Osteoblast (primary cell): ENCODE measurements around the gene PLEKHG5. TPM values are rescaled to one million over a fixed set of nuclear protein-coding genes. Genes with fewer than 3 reads are reported as not detected.
"Not testable (repeated sequence)": the region's sequence is repeated elsewhere in the genome, so short reads cannot be mapped to it uniquely, and the experiment has no call there.

ENCODE experiments used
- DNase-seq: peaks from one replicate; pipeline ENCODE4 v3.0.0; 2011; ENCODE audit warnings: low spot score, mixed read lengths; ENCODE audit not compliant: insufficient read length; ENCODE audit errors: missing footprints
- H2AFZ ChIP-seq: 2 replicates; pipeline ENCODE4 v1.6.0; 2011; ENCODE audit warnings: mild to moderate bottlenecking, low read length
- H3K27ac ChIP-seq: 2 replicates; pipeline ENCODE4 v1.5.1; 2011; ENCODE audit warnings: mild to moderate bottlenecking, low read depth, low read length, moderate library complexity
- H3K27me3 ChIP-seq: 2 replicates; pipeline ENCODE4 v1.6.0; 2012; ENCODE audit warnings: mild to moderate bottlenecking, control low read depth, inconsistent platforms, low read length, moderate library complexity; ENCODE audit not compliant: insufficient read depth
- H3K36me3 ChIP-seq: 2 replicates; pipeline ENCODE4 v1.5.1; 2011; ENCODE audit warnings: mild to moderate bottlenecking, low read length, control low read depth, moderate library complexity; ENCODE audit not compliant: insufficient read depth
- H3K4me1 ChIP-seq: 2 replicates; pipeline ENCODE4 v1.5.1; 2011; ENCODE audit warnings: mild to moderate bottlenecking, low read length, control low read depth, moderate library complexity; ENCODE audit not compliant: insufficient read depth
- H3K4me2 ChIP-seq: 2 replicates; pipeline ENCODE4 v1.6.0; 2011; ENCODE audit warnings: mild to moderate bottlenecking, low read length; ENCODE audit not compliant: insufficient read depth
- H3K4me3 ChIP-seq: fragments of 200-600 bp; sonication (generic); 3 replicates; pipeline ENCODE4 v1.5.1; 2012; ENCODE audit warnings: mild to moderate bottlenecking, low read length, inconsistent platforms; ENCODE audit not compliant: insufficient read depth
- H3K79me2 ChIP-seq: 2 replicates; pipeline ENCODE4 v1.6.0; 2012; ENCODE audit warnings: mild to moderate bottlenecking, low read length, control low read depth, inconsistent platforms; ENCODE audit not compliant: insufficient read depth
- H3K9me3 ChIP-seq: 2 replicates; pipeline ENCODE4 v1.5.1; 2011; ENCODE audit warnings: low read depth, low read length, control low read depth
- H4K20me1 ChIP-seq: 2 replicates; pipeline ENCODE4 v1.6.0; 2012; ENCODE audit warnings: mild to moderate bottlenecking, low read length, control low read depth; ENCODE audit not compliant: insufficient read depth
- total RNA-seq: library from RNA; depleted of rRNA; stranded (reverse); fragments of >200 nt; gene quantifications from 2 replicates; pipeline ENCODE4 v1.2.3, GENCODE V29; 2012
- TF ChIP-seq, protein P1 (sequence below): IDR thresholded peaks from 2 replicates; pipeline ENCODE4 v1.5.1; 2011; ENCODE audit warnings: mild to moderate bottlenecking, low read depth, low read length, moderate library complexity; ENCODE audit errors: extremely low read depth

The PLEKHG5 gene
- total RNA-seq, 1 donor: 11.2 TPM

DNA sequence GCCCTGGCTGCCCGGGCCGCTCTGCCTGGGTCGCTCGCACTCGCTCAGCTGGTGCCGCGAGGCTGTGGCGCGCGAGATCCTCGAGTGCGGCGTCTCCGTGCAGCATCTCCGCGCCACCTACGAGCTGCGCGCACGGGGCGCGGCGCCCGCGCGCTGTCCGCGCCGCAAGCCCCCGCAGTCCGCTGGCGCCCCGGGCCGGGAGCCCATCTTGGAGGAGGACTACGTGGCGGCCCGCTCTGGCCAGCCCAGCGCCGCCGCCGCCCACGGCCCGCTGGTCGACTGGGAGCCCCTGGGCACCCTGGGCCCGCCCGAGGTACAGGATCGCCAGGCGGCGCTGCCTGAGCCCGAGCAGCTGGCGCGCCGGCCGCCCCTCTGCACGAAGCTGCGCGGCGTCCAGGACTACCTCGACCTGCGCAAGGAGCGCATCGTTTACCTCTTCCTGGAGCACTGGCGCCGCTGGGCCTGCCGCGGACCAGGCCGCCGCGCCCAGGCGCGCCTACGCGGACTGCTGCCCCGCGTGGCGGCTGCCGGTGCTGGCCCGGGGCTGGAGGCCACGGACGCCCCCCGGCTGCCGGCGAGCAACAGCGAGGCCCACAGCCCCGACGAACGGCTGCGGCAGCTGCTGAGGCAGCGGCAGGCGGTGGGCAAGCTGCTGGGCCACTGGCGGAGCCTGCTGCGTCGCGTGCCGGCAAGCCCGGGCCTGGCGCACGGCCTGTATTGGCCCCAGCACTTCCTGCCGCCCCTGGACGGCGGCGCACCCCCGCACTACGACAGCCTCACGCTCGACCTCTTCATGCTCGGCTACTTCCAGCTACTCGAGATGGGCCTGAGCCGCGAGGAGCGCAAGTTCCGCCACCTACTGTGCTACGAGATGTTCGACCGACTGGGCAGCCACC is 36.4 kb downstream of the PLEKHG5 start:
- H4K20me1 ChIP-seq: no peaks in the 10 kb centered on the region
- no peaks in the 10 kb centered on the region for H3K36me3 ChIP-seq
- H3K9me3 ChIP-seq: no peaks in the 10 kb centered on the region
- H3K27ac ChIP-seq: no peak overlapping the region
- peaks cover 20% of the 10 kb centered on the region for H3K27me3 ChIP-seq
- H3K79me2 ChIP-seq: no peaks in the 10 kb centered on the region
- no peak overlapping the region for H3K4me2 ChIP-seq
- TF ChIP-seq, protein P1, sequence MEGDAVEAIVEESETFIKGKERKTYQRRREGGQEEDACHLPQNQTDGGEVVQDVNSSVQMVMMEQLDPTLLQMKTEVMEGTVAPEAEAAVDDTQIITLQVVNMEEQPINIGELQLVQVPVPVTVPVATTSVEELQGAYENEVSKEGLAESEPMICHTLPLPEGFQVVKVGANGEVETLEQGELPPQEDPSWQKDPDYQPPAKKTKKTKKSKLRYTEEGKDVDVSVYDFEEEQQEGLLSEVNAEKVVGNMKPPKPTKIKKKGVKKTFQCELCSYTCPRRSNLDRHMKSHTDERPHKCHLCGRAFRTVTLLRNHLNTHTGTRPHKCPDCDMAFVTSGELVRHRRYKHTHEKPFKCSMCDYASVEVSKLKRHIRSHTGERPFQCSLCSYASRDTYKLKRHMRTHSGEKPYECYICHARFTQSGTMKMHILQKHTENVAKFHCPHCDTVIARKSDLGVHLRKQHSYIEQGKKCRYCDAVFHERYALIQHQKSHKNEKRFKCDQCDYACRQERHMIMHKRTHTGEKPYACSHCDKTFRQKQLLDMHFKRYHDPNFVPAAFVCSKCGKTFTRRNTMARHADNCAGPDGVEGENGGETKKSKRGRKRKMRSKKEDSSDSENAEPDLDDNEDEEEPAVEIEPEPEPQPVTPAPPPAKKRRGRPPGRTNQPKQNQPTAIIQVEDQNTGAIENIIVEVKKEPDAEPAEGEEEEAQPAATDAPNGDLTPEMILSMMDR: no peak
- no peak overlapping the region for H2AFZ ChIP-seq
- H3K4me1 ChIP-seq: no peaks in the 10 kb centered on the region
- DNase-seq: peak; percentile 87
- no peak overlapping the region for H3K4me3 ChIP-seq

DNA sequence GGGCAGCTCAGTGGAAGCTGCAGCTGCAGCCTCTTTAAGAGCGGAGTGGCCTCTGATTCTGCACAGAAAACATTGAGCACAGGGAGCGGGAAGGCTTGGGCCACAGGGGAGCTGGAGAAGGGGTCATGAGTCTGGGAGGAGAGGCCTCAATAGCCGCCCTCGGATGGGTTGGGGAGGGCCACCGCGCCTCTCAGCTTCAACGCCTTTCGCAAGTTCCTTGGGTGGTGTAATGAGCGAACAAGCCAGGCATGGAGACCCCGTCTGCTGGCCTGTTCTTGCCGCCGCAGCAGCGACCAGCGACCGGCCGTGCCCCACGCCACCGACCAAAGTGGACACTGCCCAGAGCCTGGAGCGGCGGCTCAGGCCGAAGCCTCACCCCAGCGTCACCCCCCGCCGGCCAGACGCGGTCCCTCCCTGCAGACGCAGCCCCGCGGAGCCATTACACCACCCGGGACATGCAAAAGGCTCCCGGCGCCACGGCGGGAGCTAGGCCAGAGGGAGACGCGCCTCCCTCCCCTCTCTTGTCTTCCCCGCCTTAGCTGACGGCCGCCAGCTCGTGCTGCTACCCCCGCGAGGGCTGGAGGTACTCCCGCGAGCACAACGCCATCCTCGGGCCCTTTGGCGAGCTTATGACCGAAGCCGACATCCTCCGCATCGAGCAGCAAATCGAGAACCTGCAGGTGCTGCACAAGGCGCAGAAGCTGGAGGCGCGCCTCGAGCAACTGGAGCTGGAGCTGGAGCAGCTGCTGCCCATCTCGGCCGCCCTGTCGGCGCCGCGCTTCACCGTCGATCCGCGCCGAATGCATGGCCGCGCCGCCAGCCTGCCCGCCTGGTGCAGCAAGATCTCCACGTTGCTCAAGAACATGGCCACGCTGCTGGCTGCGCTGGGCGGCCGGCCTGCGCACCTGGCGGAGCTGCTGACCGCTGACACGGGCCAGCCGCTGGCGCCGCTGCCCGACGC is 37.3 kb downstream of the PLEKHG5 start:
- H3K79me2 ChIP-seq, H3K9me3 ChIP-seq, H2AFZ ChIP-seq, DNase-seq, H3K27ac ChIP-seq, H3K4me1 ChIP-seq, H3K4me2 ChIP-seq, H3K36me3 ChIP-seq, H4K20me1 ChIP-seq, H3K4me3 ChIP-seq: not testable (repeated sequence)
- H3K27me3 ChIP-seq: peaks cover 30% of the 10 kb centered on the region

DNA sequence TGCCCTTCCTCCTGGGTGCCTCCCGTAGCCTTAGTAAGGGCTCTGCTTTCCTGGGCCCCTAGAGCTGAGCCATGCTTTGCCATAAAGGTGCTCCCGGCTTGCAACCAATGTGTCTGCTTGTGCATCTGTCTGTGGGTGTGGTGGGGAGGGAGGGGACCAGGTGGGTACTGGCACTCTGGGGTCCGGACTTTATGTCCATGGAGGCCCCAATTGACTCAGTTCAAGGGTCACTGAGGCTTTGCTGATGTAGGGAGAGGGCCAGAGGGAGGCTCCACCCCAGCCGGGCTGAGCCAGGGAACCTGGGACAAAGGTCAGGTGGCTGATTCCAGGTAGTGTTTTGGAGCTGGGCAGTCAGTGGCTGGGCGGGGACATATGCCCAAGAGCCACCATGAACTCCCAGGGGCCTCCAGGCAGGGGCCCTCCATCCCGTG is 40.5 kb downstream of the PLEKHG5 start:
- DNase-seq: no peak
- Histone ChIP-seq H3K27me3 (peaks cover 52% of the 10 kb centered on the region), H2AFZ (no peak overlapping the region), H3K27ac (no peak overlapping the region), H3K36me3 (no peaks in the 10 kb centered on the region), H3K4me3 (no peak overlapping the region), H3K4me2 (no peak overlapping the region), H3K9me3 (no peaks in the 10 kb centered on the region), H3K79me2 (no peaks in the 10 kb centered on the region), H4K20me1 (no peaks in the 10 kb centered on the region), H3K4me1 (no peaks in the 10 kb centered on the region)
- TF ChIP-seq, protein P1: no peak

- H3K27me3 ChIP-seq: peaks cover 48% of the 10 kb centered on the region
- not testable (repeated sequence) for H3K79me2 ChIP-seq, H3K4me3 ChIP-seq, H3K4me2 ChIP-seq, H3K9me3 ChIP-seq, H2AFZ ChIP-seq, H3K4me1 ChIP-seq, H4K20me1 ChIP-seq, H3K27ac ChIP-seq, H3K36me3 ChIP-seq, DNase-seq
Measured at GRCh38 chr1:6450486-6450885, 41.0 kb downstream of the PLEKHG5 start.
